ACC112 (cell line): ENCODE measurements around the gene HSD11B1L.
"Not testable (repeated sequence)": the region's sequence is repeated elsewhere in the genome, so short reads cannot be mapped to it uniquely, and the experiment has no call there.

Experiments
- H2AFZ ChIP-seq: fragments of 200-600 bp; sonication (generic); one replicate; pipeline ENCODE4 v1.6.0; 2017; ENCODE audit warnings: antibody characterized with exemption, low read length; ENCODE audit not compliant: unreplicated experiment
- H3K27ac ChIP-seq: fragments of 200-600 bp; sonication (generic); 2 replicates; pipeline ENCODE4 v1.5.1; 2014; ENCODE audit warnings: low read depth, mild to moderate bottlenecking, antibody characterized with exemption, low read length, moderate library complexity
- H3K27me3 ChIP-seq: fragments of 200-600 bp; sonication (generic); 2 replicates; pipeline ENCODE4 v1.6.1; 2014; ENCODE audit warnings: mild to moderate bottlenecking, antibody characterized with exemption, low read length, moderate library complexity, mixed read lengths; ENCODE audit not compliant: insufficient read depth
- H3K36me3 ChIP-seq: fragments of 200-600 bp; sonication (generic); 2 replicates; pipeline ENCODE4 v1.6.1; 2016; ENCODE audit warnings: mild to moderate bottlenecking, antibody characterized with exemption, low read length, moderate library complexity, mixed read lengths; ENCODE audit not compliant: insufficient read depth
- H3K4me1 ChIP-seq: fragments of 200-600 bp; sonication (generic); one replicate; pipeline ENCODE4 v1.6.1; 2016; ENCODE audit warnings: low read length, mixed read lengths; ENCODE audit not compliant: insufficient read depth, unreplicated experiment, control insufficient read depth
- H3K4me3 ChIP-seq: fragments of 200-600 bp; sonication (generic); 2 replicates; pipeline ENCODE4 v1.5.1; 2014; ENCODE audit warnings: mild to moderate bottlenecking, low read depth, low read length
- H3K79me2 ChIP-seq: fragments of 200-600 bp; sonication (generic); one replicate; pipeline ENCODE4 v1.6.0; 2016; ENCODE audit warnings: low read length; ENCODE audit not compliant: control insufficient read depth, unreplicated experiment, insufficient read depth

HSD11B1L gene

DNA sequence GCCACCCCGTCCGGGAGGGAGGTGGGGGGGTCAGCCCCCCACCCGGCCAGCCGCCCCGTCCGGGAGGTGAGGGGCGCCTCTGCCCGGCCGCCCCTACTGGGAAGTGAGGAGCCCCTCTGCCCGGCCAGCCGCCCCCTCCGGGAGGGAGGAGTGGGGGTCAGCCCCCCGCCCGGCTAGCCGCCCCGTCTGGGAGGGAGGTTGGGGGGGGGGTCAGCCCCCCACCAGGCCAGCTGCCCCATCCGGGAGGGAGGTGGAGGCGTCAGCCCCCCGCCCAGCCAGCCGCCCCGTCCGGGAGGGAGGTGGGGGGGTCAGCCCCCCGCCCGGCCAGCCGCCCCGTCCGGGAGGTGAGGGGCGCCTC is 21.2 kb downstream of the HSD11B1L start:
- H3K27me3 ChIP-seq, H2AFZ ChIP-seq, H3K27ac ChIP-seq, H3K4me1 ChIP-seq, H3K36me3 ChIP-seq, H3K79me2 ChIP-seq, H3K4me3 ChIP-seq: not testable (repeated sequence)

GRCh38 chr19:5703819-5704818 is 23.3 kb downstream of the HSD11B1L start:
- no peak overlapping the region for H2AFZ ChIP-seq
- no peaks in the 10 kb centered on the region for H3K27me3 ChIP-seq
- H3K4me3 ChIP-seq = no peak overlapping the region
- H3K4me1 ChIP-seq = no peaks in the 10 kb centered on the region
- H3K27ac ChIP-seq = no peak overlapping the region
- H3K36me3 ChIP-seq = no peaks in the 10 kb centered on the region
- H3K79me2 ChIP-seq = no peaks in the 10 kb centered on the region

- Histone ChIP-seq H3K4me3 (no peak overlapping the region), H3K4me1 (no peaks in the 10 kb centered on the region), H3K36me3 (no peaks in the 10 kb centered on the region), H3K27me3 (no peaks in the 10 kb centered on the region), H3K79me2 (no peaks in the 10 kb centered on the region), H2AFZ (no peak overlapping the region), H3K27ac (no peak overlapping the region)
These were observed 24.7 kb downstream of the HSD11B1L start for GRCh38 chr19:5705552-5705951.

GRCh38 chr19:5706876-5707573 is 26.2 kb downstream of the HSD11B1L start:
- H3K27me3 ChIP-seq = no peaks in the 10 kb centered on the region
- H2AFZ ChIP-seq = no peak overlapping the region
- H3K36me3 ChIP-seq = no peaks in the 10 kb centered on the region
- H3K4me1 ChIP-seq = no peaks in the 10 kb centered on the region
- H3K27ac ChIP-seq = no peak overlapping the region
- no peak overlapping the region for H3K4me3 ChIP-seq
- peaks cover 2% of the 10 kb centered on the region for H3K79me2 ChIP-seq

GRCh38 chr19:5707576-5708575 is 27.0 kb downstream of the HSD11B1L start:
- Histone ChIP-seq H3K27me3 (no peaks in the 10 kb centered on the region), H3K79me2 (peaks cover 2% of the 10 kb centered on the region), H3K4me3 (no peak overlapping the region), H2AFZ (no peak overlapping the region), H3K36me3 (no peaks in the 10 kb centered on the region), H3K4me1 (no peaks in the 10 kb centered on the region), H3K27ac (no peak overlapping the region)

DNA sequence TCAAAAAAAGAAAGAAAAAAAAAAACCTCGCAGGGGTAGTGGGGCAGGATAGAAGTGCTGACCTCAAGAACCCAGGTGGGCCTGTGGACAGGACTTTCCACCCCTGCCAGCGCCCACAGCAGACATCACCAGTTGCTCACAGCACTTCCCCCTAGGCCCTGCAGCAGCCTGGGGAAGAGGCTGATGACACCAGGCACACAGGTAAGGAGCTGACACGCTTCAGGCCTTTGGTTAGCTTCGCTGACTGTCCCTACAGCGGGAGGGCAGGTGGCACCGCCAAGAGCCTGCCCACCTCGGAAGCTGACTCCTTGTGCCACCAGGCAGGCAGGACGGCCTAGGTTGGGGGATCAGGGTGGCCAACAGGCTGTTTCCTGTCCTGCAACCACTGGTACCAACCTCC is 30.2 kb downstream of the HSD11B1L start:
- H3K36me3 ChIP-seq = no peaks in the 10 kb centered on the region; the same call in 1 of the 2 replicates
- no peak overlapping the region for H3K4me3 ChIP-seq
- no peaks in the 10 kb centered on the region for H3K27me3 ChIP-seq
- H3K79me2 ChIP-seq = peaks cover 19% of the 10 kb centered on the region
- no peaks in the 10 kb centered on the region for H3K4me1 ChIP-seq
- H3K27ac ChIP-seq = no peak overlapping the region
- H2AFZ ChIP-seq = no peak overlapping the region

GRCh38 chr19:5711713-5712161 is 30.9 kb downstream of the HSD11B1L start:
- no peak overlapping the region for H3K27ac ChIP-seq
- no peak overlapping the region for H3K4me3 ChIP-seq
- no peak overlapping the region for H2AFZ ChIP-seq
- no peaks in the 10 kb centered on the region for H3K27me3 ChIP-seq
- H3K36me3 ChIP-seq = no peaks in the 10 kb centered on the region; the same call in 1 of the 2 replicates
- no peaks in the 10 kb centered on the region for H3K4me1 ChIP-seq
- peaks cover 25% of the 10 kb centered on the region for H3K79me2 ChIP-seq

DNA sequence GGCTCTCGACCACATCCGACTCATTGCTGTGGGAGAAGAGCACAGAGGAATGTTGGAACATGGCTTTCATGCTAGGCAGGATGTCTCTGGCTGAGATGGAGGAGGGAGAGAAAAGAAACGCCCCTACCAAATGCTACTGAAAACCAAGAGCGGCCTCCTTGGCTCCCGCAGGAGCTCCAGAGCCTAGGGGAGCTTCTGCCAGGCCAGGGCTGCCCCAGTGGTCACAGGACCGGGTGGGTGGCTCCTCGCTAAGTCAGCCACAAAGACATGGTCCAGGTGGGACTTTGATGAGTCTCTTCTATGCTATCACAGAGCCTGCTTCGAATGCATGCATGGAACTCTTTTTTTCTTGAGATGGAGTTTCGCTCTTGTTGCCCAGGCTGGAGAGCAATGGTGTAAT is 32.4 kb downstream of the HSD11B1L start:
- Histone ChIP-seq H3K4me1 (peaks cover 10% of the 10 kb centered on the region), H2AFZ (no peak overlapping the region), H3K4me3 (no peak overlapping the region), H3K27me3 (no peaks in the 10 kb centered on the region), H3K36me3 (no peaks in the 10 kb centered on the region; the same call in 1 of the 2 replicates), H3K79me2 (peaks cover 39% of the 10 kb centered on the region), H3K27ac (no peak overlapping the region)

- H3K27me3 ChIP-seq = no peaks in the 10 kb centered on the region
- no peak overlapping the region for H2AFZ ChIP-seq
- H3K4me3 ChIP-seq = no peak overlapping the region
- peaks cover 10% of the 10 kb centered on the region for H3K4me1 ChIP-seq
- H3K36me3 ChIP-seq = no peaks in the 10 kb centered on the region; the same call in 1 of the 2 replicates
- no peak overlapping the region for H3K27ac ChIP-seq
- H3K79me2 ChIP-seq = peaks cover 55% of the 10 kb centered on the region
These were observed 34.0 kb downstream of the HSD11B1L start for GRCh38 chr19:5714816-5715215.
